Lung (tissue), 12 donors: Measurements from ENCODE around the gene PIGV. TPM values are rescaled to one million over a fixed set of nuclear protein-coding genes. Genes with fewer than 3 reads are reported as not detected.

Experiments
- ATAC-seq: fragments of 200-7000 bp; cut with Tn5 transposase; one replicate; pipeline ENCODE4 v1.9.1; 2020; ENCODE audit warnings: moderate number of reproducible peaks; ENCODE audit not compliant: insufficient read depth, low FRiP score
- DNase-seq, 3 donors: peaks; one replicate each; pipeline ENCODE4 v3.0.0-alpha.2; 2013 to 2017
- H3K27ac ChIP-seq, 2 donors: one replicate each; pipeline ENCODE4 v1.5.1; 2013; ENCODE audit warnings: mild to moderate bottlenecking in 2 of 2, moderate library complexity in 2 of 2, control low read depth in 1 of 2, inconsistent platforms in 1 of 2, low read depth in 1 of 2, low read length in 1 of 2
- H3K27me3 ChIP-seq, 3 donors: one replicate each; pipeline ENCODE4 v1.5.1; 2013; ENCODE audit warnings: low read length in 2 of 3; ENCODE audit not compliant: control insufficient read depth in 3 of 3, insufficient read depth in 3 of 3
- H3K36me3 ChIP-seq, 4 donors: one replicate each; pipeline ENCODE4 v1.5.1; 2013; ENCODE audit warnings: low read length in 4 of 4, mild to moderate bottlenecking in 1 of 4, moderate library complexity in 1 of 4; ENCODE audit not compliant: control insufficient read depth in 4 of 4, insufficient read depth in 4 of 4
- H3K4me1 ChIP-seq, 5 donors: one replicate each; pipeline ENCODE4 v1.5.1; 2013; ENCODE audit warnings: low read length in 5 of 5, mild to moderate bottlenecking in 2 of 5, moderate library complexity in 1 of 5; ENCODE audit not compliant: control insufficient read depth in 5 of 5, insufficient read depth in 5 of 5
- H3K4me3 ChIP-seq: one replicate; pipeline ENCODE4 v1.5.1; 2013; ENCODE audit warnings: mild to moderate bottlenecking, control low read depth, moderate library complexity
- H3K9ac ChIP-seq, 2 donors: one replicate each; pipeline ENCODE4 v1.5.1; 2013; ENCODE audit warnings: low read length in 2 of 2, control low read depth in 1 of 2; ENCODE audit not compliant: insufficient read depth in 1 of 2
- H3K9me3 ChIP-seq, 4 donors: one replicate each; pipeline ENCODE4 v1.5.1; 2013; ENCODE audit warnings: low read length in 3 of 4, mild to moderate bottlenecking in 1 of 4, moderate library complexity in 1 of 4; ENCODE audit not compliant: control insufficient read depth in 4 of 4, insufficient read depth in 3 of 4
- CTCF ChIP-seq: IDR thresholded peaks from 2 replicates; pipeline ENCODE4 v1.5.1; 2012; ENCODE audit warnings: mild to moderate bottlenecking; ENCODE audit errors: control extremely low read depth, extremely low read depth
- WGBS, 2 donors: extraction: QIAGEN DNeasy Blood & Tissue Kit; methylation state at CpG; one replicate each; pipeline ENCODE4 v1.1.7; 2013; 5-methylcytosine and 5-hydroxymethylcytosine counted together
- polyA plus RNA-seq, 2 donors: library from polyadenylated mRNA; stranded (reverse); fragments of 200-250 nt; gene quantifications; one replicate each; pipeline ENCODE4 v1.2.1, GENCODE V29; 2013
- total RNA-seq, 2 donors: library from RNA; depleted of rRNA in 1 of 2; stranded (reverse); fragments of >200 nt in 1 of 2; gene quantifications; one replicate each; pipeline ENCODE4 v1.2.1, GENCODE V29; 2014 to 2021
- donor health status: control.
- donor health status: control.
- donor health status: Bipolar disorder and iron deficiency.
- donor health status: healthy.
- donor health status: DM: yes; HTN: yes; CAD: no.

Gene PIGV
- total and polyA plus RNA-seq, 4 donors = 6.8 to 14.3 (median 13.0) TPM

- Histone ChIP-seq H3K9ac (no peak overlapping the region), H3K27ac (peak overlapping the region; percentile 50 to 97), H3K9me3 (no peaks in the 10 kb centered on the region), H3K36me3 (peaks cover 5 to 22% (median 12%) of the 10 kb centered on the region in 4 donors), H3K4me3 (no peak overlapping the region), H3K27me3 (no peaks in the 10 kb centered on the region), H3K4me1 (peaks cover 16 to 50% (median 40%) of the 10 kb centered on the region in 5 donors)
- no peak for TF ChIP-seq CTCF
- no peak for ATAC-seq
- no peak for DNase-seq
- 93 to 96% methylated on average over 1 of the region's 1 CpG for WGBS, 2 donors
Observed at GRCh38 chr1:26784886-26785285, 2.9 kb upstream of the PIGV start.

DNA sequence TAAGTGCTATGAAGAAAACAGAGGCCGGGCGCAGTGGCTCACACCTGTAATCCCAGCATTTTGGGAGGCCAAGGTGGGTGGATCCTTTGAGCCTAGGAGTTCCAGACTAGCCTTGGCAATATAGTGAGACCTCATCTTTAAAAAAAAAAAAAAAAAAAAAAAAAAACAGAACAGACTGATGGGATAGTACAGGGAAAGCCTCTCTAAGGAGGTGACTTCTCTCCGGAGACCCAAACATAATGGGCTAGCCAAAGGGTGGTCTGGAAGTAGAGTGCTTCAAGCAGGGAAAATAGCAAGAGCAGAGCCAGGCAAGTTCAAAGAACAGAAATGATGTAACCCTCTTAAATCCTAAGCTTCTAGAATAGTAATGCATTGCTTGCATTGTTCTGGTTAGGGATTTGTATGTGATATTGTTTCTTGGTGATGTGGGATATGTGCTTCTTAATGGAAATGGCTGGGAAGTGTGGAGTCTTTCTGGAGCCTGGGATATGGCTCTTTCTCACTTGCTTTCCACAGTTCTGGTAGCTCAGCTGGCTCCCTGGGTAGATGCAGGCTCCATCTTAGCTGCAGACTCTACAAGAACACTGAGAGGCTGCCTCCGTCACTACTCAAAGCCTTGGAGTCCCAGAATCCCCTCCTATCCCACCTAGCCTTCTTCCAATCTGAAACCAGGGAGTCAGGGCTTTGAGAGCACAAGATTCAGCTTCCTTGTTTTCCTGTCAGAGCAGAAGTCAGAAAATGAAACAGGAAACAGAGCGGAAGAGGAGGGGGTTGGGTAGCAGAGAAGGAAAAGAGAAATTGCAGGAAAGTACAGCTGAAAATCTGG is 1.9 kb upstream of the PIGV start:
- Histone ChIP-seq H3K27ac (peak overlapping the region; percentile 97 to 98), H3K36me3 (peaks cover 3 to 16% (median 5%) of the 10 kb centered on the region in 4 donors), H3K4me1 (peaks cover 16 to 50% (median 40%) of the 10 kb centered on the region in 5 donors), H3K27me3 (no peaks in the 10 kb centered on the region), H3K9ac (peak overlapping the region in 1 of 2 donors; percentile 95), H3K9me3 (no peaks in the 10 kb centered on the region), H3K4me3 (no peak overlapping the region)
- 54 to 59% methylated on average over 5 of the region's 5 CpGs for WGBS, 2 donors
- ATAC-seq = no peak
- no peak for TF ChIP-seq CTCF
- peak; percentile 20 to 72 (median 65) for DNase-seq

DNA sequence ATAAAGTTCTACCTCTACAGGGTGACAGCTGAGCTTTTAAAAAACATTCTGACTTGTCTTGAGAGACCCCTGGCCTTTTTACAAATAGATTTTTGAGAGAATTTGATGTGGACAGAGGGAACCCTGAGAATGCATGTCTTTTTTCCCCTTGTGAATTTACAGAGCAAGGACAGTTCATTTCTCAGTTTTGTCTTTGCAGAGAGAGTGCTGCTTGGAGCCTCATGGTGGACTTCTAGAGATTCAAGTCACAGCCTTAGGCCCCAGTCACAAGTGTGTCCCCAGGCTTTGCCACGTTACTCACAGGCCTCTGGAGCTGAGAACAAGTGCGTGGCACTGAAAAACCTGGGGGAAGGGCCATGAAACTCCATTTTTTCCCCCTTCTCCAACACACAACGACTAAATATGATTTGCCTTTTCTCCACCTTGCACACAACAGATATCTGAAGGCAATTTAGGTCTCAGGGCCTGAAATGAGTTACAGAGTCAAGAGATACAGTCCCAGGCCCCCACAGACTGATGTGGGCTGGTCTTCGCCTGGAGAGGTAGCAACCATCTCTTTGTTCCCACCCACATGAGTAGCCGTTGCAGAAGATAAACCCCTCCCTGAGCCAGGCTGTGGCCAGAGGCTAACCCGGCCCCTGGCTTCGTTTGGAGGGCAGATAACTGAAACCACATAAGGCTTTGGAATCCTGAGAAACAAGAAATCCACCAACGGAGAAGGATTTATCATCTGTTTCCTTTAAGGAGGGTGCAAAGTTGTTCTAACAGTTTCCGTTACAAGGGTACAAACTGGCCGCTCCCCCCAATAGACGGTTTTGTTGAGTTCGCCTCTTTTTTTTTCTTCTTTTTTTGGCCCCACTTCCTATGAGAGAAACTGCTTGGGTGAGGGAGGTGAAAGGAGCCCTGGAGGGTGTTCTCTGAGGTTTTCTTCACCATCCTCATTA is 1.0 kb upstream of the PIGV start:
- H3K27ac ChIP-seq = peak overlapping the region; percentile 97 to 98
- 2 to 4% methylated on average over 12 of the region's 12 CpGs for WGBS, 2 donors
- DNase-seq (peak; percentile 65 to 87 (median 80)), ATAC-seq (peak; percentile 13)
- peak overlapping the region; percentile 89 to 95 for H3K9ac ChIP-seq
- peak overlapping the region; percentile 66 for H3K4me3 ChIP-seq
- H3K9me3 ChIP-seq = no peaks in the 10 kb centered on the region
- H3K36me3 ChIP-seq = peaks cover 0 to 12% (median 1%) of the 10 kb centered on the region in 4 donors
- no peak for TF ChIP-seq CTCF
- peaks cover 16 to 48% (median 40%) of the 10 kb centered on the region in 5 donors for H3K4me1 ChIP-seq
- no peaks in the 10 kb centered on the region for H3K27me3 ChIP-seq
